Smooth muscle cell of the brain vasculature (primary cell): ENCODE results near the gene PKNOX1.
"Not testable (repeated sequence)": the region's sequence is repeated elsewhere in the genome, so short reads cannot be mapped to it uniquely, and the experiment has no call there.

Source experiments
- DNase-seq: peaks from one replicate; pipeline ENCODE4 v3.0.0-alpha.2; 2012; ENCODE audit warnings: low read depth, low spot score

The PKNOX1 gene, protein sequence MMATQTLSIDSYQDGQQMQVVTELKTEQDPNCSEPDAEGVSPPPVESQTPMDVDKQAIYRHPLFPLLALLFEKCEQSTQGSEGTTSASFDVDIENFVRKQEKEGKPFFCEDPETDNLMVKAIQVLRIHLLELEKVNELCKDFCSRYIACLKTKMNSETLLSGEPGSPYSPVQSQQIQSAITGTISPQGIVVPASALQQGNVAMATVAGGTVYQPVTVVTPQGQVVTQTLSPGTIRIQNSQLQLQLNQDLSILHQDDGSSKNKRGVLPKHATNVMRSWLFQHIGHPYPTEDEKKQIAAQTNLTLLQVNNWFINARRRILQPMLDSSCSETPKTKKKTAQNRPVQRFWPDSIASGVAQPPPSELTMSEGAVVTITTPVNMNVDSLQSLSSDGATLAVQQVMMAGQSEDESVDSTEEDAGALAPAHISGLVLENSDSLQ

DNA sequence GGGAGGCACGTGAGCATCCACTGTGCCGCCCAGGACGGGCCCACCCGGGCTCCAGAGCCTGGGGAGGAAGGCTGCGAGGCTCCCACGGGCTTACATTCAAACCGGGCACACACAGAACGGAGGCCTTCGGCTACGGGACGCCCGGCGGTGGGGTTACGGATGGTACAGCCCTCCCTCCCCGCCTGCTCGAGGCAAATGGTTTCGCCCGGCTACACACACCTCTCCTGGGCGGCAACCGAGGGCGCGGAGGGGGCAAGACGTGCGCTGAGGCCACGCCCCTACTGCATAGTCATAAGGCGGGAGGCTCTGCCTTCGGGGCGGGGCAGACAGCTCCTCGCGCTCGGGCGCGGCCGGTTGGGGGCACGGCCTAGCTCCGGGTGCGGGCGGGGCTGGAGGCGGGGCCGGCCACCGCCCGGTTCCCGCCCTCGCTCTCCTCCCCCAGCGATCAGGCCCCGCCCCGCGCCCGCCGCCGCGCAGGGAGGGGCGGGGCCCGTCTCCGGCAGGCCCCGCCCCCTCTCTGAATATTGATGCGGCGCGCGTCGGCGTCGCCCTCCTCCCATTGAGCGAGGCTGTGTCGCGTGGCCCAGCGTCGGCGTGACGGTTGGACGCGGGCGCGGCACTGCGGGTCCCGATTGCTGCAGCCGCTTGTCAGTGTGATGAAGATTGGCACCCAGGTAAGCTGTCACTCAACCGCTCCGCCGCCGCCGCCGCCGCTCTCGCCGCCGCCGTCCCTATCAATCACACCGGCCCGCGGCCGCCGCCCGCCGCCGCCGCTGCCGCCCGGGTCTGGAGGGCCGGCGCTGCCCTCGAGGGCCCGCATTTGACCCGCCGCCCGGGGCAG is at the start of gene PKNOX1:
Gene PKNOX1 (plus strand): TSS at position 572 of the 841 bp plus-strand sequence. CDS start 29,820 bp downstream, outside the sequence.
- peak; percentile 96 for DNase-seq

DNA sequence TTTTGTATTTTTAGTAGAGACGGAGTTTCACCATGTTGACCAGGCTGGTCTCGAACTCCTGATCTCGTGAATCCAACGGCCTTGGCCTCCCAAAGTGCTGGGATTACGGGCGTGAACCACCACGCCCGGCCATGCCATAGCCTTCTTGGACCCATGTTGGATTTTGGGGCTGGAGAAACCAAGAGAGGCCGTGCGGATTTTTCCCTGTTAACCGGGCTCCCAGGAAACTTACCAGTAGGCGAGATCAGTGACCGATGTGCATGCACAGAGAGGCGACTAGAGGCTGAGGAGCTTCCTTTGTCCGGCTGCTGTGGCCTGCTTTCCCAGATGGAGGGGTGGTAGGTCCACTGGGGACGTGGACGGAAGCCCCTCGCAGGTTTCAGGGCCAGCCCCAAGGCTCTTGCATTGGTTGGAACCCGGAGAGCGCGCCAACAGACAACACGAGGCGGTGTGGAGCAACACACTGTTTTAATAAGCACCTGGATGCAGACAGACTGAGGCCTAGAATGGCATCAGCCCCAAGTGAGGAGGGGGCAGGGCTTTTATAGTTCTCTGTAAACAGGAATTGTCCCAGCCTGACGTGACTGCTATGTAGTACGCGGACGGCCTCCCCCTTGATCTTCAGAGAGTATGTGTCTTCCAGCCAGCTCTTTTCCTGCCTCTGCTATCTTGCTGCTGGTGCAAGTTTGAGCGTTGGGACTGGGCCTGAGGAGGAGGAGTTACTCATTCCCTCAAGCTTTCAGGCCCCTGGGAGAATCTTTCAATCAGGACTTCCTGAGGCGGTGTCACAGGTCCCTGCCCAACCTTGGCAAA is 49.0 kb upstream of the PKNOX1 start, which contains the start of gene ERVH48-1:
Gene ERVH48-1 (minus strand): TSS at position 517 of the 813 bp plus-strand sequence. CDS start 6,624 bp downstream, outside the sequence.
- no peak for DNase-seq

DNA sequence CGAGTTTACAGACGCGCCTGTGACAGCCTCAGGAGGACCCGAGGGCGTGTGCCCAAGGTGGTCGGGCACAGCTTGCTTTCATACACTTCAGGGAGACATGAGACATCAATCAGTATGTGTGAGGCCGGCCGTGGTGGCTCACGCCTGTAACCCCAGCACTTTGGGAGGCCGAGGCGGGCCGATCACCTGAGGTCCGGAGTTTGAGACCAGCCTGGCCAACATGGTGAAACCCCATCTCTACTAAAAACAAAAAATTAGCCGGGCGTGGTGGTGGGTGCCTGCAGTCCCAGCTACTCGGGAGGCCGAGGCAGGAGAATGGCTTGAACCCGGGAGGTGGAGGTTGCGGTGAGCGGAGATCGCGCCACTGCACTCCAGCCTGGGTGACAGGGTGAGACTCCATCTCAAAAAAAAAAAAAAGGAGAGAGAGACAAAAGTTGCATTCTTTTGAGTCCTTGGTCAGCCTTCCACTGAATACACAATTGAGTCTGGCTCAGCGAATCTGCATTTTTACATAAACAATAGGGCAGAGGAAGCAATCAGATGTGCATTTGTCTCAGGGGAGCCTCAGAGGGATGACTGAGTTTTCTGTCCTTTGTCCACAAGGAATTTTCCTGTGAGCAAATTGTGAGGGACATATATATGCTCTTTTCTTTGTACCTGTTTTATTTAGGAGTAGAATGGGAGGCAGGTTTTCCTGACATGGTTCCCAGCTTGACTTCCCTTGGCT is 46.7 kb upstream of the PKNOX1 start:
- DNase-seq = not testable (repeated sequence)

DNA sequence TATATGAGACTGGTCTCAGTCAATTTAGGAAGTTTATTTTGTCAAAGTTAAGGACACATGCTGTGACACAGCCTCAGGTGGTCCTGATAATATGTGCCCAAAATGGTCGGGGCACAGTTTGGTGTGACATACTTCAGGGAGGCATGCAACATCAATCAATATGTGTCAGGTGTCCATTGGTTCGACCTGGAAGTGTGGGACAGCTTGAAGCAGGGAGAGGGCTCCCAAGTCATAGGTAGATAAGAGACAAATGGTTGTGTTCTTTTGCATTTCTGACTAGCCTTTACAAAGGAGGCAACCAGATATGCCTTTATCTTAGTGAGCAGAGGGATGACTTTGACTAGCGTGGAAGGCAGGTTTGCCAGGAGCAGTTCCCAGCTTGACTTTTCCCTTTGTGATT is 44.4 kb upstream of the PKNOX1 start:
- DNase-seq = no peak

DNA sequence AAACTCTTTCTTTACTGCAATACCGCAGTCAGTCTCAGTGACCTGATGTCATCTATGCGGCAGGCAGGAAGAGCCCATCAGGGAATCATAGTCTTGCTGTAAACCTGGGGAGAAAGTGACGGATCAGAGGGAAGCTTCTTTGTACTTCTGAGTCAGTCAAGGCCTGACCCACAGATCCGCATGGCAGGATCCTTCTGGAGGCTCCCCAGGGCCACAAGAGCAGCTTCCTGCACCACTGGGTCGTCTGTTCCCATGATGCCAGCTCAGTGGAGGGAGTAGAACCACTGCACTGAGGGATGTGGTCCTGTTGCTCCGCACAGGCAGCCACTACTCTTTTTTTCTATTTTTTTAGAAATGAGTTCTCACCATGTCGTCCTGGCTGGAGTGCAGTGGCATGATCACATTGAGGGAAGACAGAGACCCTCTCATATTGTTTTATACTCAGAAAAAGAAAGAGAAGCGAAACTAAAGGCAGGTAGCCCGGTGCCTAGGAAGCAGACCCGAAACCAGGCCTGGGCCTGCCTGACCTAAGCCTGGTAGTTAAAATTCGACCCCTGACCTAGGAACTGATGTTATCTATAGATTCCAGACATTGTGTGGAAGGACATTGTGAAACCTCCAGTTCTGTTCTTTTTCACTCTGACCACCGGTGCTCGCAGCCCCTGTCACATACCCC is 42.7 kb upstream of the PKNOX1 start:
- DNase-seq = no peak

DNA sequence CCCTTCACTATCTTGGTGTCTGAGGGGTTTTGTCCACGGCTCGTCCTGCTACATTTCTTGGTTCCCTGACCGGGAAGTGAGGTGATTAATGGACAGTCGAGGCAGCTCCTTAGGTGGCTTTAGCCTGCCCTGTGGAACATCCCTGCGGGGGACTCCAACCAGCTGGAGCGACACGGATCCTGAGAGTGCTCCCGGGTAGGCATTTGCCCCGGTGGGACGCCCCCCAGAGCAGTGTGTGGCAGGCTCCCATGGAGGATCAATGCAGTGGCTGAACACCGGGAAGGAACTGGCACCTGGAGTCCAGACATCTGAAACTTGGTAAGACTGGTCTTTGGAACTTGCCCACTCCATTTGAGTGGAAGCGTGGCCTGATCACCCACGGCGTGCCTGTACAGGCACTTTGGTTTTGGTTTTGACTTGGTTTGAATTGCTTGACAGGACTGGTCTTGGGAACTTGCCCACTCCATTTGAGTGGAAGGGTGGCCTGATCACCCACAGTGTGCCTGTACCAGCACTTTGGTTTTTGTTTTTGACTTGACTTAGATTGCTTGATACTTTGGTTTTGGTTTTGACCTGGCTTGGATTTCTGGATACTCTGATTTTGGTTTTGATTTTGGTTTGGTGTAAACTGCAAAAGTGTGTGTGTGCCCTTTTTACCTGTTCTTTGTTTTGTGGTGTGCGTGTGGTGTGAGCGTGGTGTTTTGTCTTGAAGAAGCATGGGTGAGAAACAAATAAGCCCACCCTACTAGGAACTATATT is 41.8 kb upstream of the PKNOX1 start:
- DNase-seq = not testable (repeated sequence)

DNA sequence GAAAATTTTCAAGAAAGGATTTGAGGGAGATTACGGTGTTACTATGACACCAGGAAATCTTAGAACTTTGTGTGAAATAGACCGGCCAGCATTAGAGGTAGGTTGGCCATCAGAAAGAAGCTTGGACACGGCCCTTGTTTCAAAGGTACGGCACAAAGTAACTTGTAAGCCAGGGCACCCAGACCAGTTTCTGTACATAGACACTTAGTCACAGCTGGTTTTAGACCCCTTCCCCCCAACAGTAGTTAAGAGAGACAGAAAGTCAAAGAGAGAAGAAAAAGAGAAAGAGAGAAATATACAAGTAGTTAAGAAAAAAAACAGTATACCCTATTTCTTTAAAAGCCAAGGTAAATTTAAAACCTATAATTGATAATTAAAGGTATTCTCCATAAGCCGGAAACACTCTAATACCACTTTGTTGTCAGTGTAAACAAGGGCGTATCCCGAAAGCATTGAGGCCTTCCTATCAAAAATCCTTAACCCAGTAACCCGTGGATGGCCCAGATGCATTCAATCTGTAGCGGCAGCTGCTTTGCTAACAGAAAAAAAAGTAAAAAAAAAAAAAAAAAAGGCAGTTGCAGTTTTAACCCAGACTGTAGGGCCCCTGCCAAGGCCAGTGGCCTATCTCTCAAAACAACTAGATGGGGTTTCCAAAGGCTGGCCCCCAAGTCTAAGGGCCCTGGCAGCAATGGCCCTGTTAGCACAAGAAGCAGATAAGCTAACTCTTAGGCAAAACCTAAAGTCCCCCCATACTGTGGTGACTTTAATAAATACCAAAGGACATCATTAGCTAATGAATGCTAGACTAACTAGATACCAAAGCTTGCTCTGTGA is 41.0 kb upstream of the PKNOX1 start:
- DNase-seq = not testable (repeated sequence)

DNA sequence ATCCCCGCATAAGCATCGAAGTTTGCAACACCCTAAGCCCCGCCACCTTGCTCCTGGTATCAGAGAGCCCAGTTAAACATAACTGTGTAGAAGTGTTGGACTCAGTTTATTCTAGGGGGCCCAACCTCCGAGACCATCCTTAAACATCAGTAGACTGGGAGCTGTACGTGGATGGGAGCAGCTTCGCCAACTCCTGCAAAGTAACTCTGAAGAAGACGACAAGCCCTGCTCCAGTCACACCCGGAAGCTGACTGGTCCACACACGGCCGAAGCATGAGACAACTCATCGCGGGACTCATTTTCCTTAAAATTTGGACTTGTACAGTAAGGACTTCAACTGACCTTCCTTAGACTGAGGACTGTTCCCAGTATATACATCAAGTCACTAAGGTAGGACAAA is 40.4 kb upstream of the PKNOX1 start:
- DNase-seq = not testable (repeated sequence)

DNA sequence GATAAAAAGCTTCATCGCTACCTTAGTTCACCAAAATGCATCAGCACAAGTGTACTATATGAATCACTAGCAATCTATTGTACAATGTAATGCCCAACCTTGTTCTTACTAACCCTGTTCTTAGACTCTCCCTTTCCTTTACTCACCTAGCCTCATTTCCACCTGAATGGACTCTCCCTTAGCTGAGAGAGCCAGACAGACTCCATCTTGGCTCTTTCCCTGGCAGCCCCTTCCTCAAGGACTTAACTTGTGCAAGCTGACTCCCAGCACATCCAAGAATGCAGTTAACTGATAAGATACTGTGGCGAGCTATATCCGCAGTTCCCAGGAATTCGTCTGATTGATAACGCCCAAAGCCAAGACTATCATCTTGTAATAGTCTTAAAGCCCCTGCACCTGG is 38.0 kb upstream of the PKNOX1 start:
- not testable (repeated sequence) for DNase-seq

DNA sequence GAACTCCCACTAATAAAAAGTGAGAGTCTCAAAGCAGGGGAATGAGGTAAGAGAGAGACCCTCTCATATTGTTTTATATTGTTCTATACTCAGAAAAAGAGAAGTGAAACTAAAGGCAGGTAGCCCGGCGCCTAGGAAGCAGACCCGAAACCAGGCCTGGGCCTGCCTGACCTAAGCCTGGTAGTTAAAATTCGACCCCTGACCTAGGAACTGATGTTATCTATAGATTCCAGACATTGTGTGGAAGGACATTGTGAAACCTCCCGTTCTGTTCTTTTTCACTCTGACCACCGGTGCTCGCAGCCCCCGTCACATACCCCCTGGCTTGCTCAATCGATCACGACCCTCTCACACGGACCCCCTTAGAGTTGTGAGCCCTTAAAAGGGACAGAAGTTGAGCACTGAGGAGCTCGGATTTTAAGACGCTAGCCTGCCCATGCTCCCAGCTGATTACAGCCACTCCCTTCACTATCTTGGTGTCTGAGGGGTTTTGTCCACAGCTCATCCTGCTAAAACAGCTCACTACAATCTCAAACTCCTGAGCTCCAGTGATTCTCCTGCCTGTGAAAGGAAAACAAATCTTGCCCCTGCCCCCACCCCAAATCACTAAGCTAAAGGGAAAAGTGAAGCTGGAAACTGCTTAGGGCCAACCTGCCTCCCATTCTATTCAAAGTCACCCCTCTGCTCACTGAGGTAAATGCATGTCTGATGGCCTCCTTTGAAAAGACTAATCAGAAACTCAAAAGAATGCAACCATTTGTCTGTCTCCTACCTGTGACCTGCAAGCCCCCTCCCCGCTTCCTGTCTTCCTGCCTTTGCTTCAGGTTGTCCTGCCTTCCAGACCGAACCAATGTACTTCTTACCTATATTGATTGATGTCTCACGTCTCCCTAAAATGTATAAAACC is 37.1 kb upstream of the PKNOX1 start:
- not testable (repeated sequence) for DNase-seq

DNA sequence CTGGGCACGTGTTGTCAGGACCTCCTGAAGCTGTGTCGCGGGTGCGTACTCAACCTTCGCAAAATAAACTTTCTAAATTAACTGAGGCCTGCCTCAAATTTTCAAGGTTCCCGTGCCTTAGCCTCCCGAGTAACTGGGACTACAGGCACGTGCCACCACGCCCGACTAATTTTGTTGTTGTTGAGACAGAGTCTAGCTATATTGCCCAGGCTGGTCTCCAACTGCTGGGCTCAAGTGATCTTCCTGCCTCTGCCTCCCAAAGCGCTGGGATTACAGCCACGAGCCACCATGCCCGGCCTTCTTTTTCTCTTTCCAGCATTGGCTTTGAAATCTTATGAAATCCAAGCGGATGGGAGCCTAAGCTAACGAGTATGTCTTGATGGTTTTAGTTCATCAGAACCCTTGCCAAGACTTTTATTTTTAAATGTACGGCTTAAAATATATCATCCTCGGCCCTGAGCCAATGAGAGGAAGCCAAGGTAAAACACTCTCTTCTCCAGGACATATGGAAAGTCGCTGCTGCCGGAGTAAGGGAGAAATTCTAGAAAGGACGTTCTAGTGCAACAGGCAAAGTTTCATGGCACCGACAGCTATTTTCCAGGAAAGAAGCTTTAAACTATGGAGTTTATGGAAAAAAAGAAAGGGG is 36.3 kb upstream of the PKNOX1 start:
- no peak for DNase-seq

DNA sequence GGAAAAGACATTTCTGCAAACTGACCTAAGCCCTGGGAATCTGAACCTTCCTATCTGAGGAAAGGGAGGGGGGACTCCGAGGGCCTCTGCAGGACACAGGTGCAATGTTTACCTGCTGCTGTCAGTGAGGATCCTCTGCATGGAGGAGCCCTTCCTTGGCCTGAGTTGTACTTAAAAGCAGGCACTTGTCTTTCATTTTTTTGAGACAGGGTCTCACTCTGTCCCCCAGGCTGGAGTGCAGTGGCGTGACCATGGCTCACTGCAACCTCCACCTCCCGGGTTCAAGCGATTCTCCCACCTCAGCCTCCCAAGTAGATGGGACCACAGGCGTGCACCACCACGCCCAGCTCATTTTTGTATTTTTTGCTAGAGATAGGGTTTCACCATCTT is 35.8 kb upstream of the PKNOX1 start:
- not testable (repeated sequence) for DNase-seq

DNA sequence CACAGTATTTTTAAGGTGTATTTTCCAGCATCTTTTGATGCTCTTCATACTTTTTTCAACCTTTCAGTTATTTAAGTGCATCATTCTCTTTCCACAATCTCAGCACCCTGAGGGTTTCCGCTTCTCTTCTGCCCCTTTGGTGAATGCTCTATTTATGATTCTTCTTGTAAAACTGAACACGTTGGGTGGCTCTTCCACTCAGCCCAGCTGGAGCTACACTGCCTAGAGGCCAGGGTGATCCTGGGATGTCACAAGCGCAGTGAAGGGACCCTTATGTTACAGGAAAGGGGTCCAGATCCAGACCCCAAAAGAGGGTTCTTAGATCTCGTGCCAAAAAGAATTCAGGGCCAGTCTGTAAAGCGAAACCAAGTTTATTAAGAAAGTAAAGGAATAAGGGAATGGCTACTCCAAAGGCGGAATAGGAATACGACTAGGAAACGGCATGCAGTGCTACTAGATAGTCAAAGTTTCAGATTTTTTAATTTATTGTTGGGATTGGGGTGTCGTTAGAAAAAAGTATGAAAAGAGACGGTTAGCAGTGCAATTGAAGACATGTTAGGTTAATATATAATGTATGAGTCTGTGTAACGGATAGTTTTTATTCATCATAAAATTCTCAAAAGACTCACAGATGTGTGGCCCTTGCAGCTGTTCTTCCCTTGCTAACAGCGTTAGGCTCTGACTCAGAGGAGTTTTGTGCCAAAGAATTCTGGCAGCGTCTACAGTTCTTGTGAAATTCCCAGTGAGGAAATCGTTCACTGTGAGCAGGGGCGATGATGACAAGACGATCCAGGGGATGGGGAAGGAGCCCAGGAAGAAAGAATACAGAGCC is 34.6 kb upstream of the PKNOX1 start:
- DNase-seq = peak; percentile 87

DNA sequence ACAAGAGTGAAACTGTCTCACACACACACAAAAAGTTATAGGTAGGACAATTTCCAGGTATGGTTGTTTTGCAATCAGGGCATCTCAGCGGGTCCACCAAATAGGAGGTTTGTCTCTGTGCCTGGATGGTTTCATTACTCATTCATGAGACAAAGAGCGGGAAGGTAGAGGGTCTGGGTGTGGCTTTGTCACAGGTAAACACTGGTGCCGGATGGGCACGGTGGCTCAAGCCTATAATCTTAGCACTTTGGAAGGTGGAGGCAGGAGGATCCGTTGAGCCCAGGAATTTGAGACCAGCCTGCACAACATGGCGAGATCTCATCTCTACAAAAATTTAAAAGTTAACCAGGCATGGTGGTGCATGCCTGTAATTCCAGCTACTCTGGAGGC is 32.7 kb upstream of the PKNOX1 start:
- no peak for DNase-seq

DNA sequence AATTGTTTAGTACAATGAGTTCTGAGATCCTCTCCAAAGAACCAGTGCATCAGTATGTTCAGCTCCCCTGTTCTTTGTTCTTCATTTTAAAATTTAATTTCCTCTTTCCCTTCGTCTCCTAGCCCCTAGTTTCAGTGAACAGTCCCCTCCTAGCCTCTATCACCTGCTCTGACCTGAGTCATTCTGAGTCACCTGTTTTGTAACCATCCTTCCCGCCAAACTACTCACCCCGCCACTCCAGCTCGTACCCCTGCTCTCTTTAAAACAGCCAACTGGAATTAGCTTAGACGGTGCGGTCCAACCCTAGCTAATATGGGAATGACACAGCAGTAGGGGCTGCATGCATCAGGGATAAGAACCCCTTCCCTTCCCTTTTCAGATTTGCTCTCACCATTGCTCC is 32.1 kb upstream of the PKNOX1 start:
- no peak for DNase-seq

DNA sequence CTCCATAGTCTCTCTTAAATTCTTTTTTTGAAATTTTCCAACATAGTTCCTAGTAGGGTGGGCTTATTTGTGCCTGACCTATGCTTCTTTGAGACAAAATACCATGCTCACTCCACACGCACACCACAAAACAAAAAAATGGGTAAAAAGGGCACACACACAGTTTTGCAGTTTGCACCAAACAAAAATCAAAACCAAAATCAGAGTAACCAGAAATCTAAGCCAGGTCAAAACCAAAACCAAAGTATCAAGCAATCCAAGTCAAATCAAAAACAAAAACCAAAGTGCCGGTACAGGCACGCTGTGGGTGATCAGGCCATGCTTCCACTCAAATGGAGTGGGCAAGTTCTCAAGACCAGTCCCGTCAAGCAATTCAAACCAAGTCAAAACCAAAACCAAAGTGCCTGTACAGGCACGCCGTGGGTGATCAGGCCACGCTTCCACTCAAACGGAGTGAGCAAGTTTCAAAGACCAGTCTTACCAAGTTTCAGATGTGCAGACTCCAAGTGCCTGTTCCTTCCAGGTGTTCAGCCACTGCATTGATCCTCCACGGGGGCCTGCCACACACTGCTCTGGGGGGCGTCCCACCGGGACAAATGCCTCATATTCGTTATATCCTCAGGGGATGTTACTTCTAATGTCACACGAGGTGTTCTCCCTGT is 25.1 kb upstream of the PKNOX1 start:
- not testable (repeated sequence) for DNase-seq
